Karpas-422 (cell line): ENCODE results near the gene CPT1B. TPM values are rescaled to one million over a fixed set of nuclear protein-coding genes. Genes with fewer than 3 reads are reported as not detected.
"Not testable (repeated sequence)": the region's sequence is repeated elsewhere in the genome, so short reads cannot be mapped to it uniquely, and the experiment has no call there.

Experiments
- DNase-seq: peaks from one replicate; pipeline ENCODE4 v3.0.0-alpha.2; 2015
- H2AFZ ChIP-seq: fragments of 200-600 bp; sonication (generic); 2 replicates; pipeline ENCODE4 v1.6.1; 2014; ENCODE audit warnings: antibody characterized with exemption, low read length, mixed read lengths
- H3K27ac ChIP-seq: fragments of 200-600 bp; sonication (generic); 2 replicates; pipeline ENCODE4 v1.5.1; 2014; ENCODE audit warnings: mild to moderate bottlenecking, low read length, moderate library complexity
- H3K27me3 ChIP-seq: fragments of 200-600 bp; sonication (generic); 2 replicates; pipeline ENCODE4 v1.6.1; 2014; ENCODE audit warnings: low read length, mixed read lengths
- H3K36me3 ChIP-seq: fragments of 200-600 bp; sonication (generic); 2 replicates; pipeline ENCODE4 v1.6.1; 2014; ENCODE audit warnings: low read length, mixed read lengths; ENCODE audit not compliant: insufficient read depth
- H3K4me1 ChIP-seq: fragments of 200-600 bp; sonication (generic); 2 replicates; pipeline ENCODE4 v1.6.1; 2014; ENCODE audit warnings: mild to moderate bottlenecking, low read length, mixed read lengths
- H3K4me2 ChIP-seq: fragments of 200-600 bp; sonication (generic); 2 replicates; pipeline ENCODE4 v1.6.1; 2014; ENCODE audit warnings: low read length, low read depth, mild to moderate bottlenecking; ENCODE audit not compliant: poor library complexity, severe bottlenecking
- H3K4me3 ChIP-seq: fragments of 200-600 bp; sonication (generic); 2 replicates; pipeline ENCODE4 v1.5.1; 2014; ENCODE audit warnings: mild to moderate bottlenecking, antibody characterized with exemption, low read length, mixed read lengths
- H3K79me2 ChIP-seq: fragments of 200-600 bp; sonication (generic); 2 replicates; pipeline ENCODE4 v1.6.1; 2014; ENCODE audit warnings: mild to moderate bottlenecking, low read length, mixed read lengths
- H3K9ac ChIP-seq: fragments of 200-600 bp; sonication (generic); 2 replicates; pipeline ENCODE4 v1.6.0; 2014; ENCODE audit warnings: low read length
- H3K9me2 ChIP-seq: fragments of 200-600 bp; sonication (generic), shearing (Covaris generic); replicated peaks from 2 replicates; pipeline ENCODE4 v1.6.0; 2014; ENCODE audit warnings: mild to moderate bottlenecking, low read length, moderate library complexity; ENCODE audit not compliant: insufficient read depth
- H3K9me3 ChIP-seq: fragments of 300-700, 200-600 bp; sonication (generic); 2 replicates; pipeline ENCODE4 v1.6.1; 2014; ENCODE audit warnings: low read length, mixed read lengths
- H4K20me1 ChIP-seq: fragments of 200-600 bp; sonication (generic); 2 replicates; pipeline ENCODE4 v1.6.1; 2014; ENCODE audit warnings: mild to moderate bottlenecking, antibody characterized with exemption, low read length, low read depth; ENCODE audit not compliant: insufficient read depth
- total RNA-seq: library from RNA; depleted of rRNA; stranded (reverse); fragments of >200 nt; shearing (Covaris generic); gene quantifications from 2 replicates; pipeline ENCODE4 v1.2.3, GENCODE V29; 2014; ENCODE audit warnings: low replicate concordance

The CPT1B gene
- total RNA-seq, 1 experiment from 2014 or later, result 50.3 TPM

DNA sequence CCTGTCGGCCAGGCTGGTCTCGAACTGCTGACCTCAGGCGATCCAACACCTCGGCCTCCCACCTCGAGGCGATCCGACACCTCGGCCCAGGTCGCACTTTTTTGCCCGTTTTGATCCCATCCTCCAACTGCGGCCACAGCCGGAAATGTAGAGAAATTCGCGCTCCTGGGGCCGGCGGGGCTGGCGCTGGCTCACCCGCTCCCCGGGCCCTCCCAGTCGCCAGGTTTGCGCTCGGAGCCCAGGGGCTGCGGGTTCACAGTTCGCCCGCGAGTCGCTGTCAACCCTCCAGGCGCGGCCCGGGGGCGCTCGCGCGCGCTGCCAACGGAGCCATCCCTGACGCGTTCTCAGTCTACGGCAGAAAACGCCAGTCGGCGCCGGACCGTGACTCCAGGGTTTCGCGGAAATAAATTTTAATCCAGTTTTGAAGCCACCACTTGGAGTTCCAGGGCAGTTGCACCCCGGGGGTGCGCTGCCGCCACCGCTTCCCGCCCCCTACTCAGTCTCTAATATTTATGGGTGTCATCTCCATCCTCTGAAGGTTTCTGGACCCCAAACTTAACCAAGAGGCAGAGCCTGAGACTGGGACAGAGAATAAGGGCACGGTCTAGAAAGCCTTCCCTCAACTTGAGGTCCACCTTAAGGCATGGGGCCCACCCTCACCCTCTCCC lies 34.0 kb downstream of the CPT1B start:
- H3K4me1 ChIP-seq, result peaks cover 68% of the 10 kb centered on the region
- no peaks in the 10 kb centered on the region for H3K36me3 ChIP-seq
- H3K27ac ChIP-seq, result no peak overlapping the region
- no peaks in the 10 kb centered on the region for H3K27me3 ChIP-seq
- peak overlapping the region; percentile 53 for H3K9ac ChIP-seq
- H4K20me1 ChIP-seq, result no peaks in the 10 kb centered on the region
- DNase-seq, result peak; percentile 90
- H3K79me2 ChIP-seq, result no peaks in the 10 kb centered on the region
- no peaks in the 10 kb centered on the region for H3K9me3 ChIP-seq
- H2AFZ ChIP-seq, result peak overlapping the region; percentile 75; the same call in 1 of the 2 replicates
- H3K9me2 ChIP-seq, result no peaks in the 10 kb centered on the region
- peak overlapping the region; percentile 62 for H3K4me2 ChIP-seq
- H3K4me3 ChIP-seq, result peak overlapping the region; percentile 57

- DNase-seq, result peak; percentile 76
- peak overlapping the region; percentile 34 for H3K4me2 ChIP-seq
- no peaks in the 10 kb centered on the region for H3K9me3 ChIP-seq
- no peaks in the 10 kb centered on the region for H3K79me2 ChIP-seq
- peak overlapping the region; percentile 96 for H2AFZ ChIP-seq
- peaks cover 56% of the 10 kb centered on the region for H3K4me1 ChIP-seq
- peak overlapping the region; percentile 5; the same call in 1 of the 2 replicates for H3K9ac ChIP-seq
- no peak overlapping the region for H3K4me3 ChIP-seq
- H4K20me1 ChIP-seq, result no peaks in the 10 kb centered on the region
- H3K9me2 ChIP-seq, result no peaks in the 10 kb centered on the region
- no peaks in the 10 kb centered on the region for H3K27me3 ChIP-seq
- peak overlapping the region; percentile 96 for H3K27ac ChIP-seq
- H3K36me3 ChIP-seq, result no peaks in the 10 kb centered on the region
Measured at GRCh38 chr22:50542416-50542927, 35.8 kb downstream of the CPT1B start.

GRCh38 chr22:50541667-50542026 lies 36.6 kb downstream of the CPT1B start:
- H3K4me3 ChIP-seq, H2AFZ ChIP-seq, H3K36me3 ChIP-seq, H3K9me3 ChIP-seq, H3K27me3 ChIP-seq, H3K79me2 ChIP-seq, H3K9ac ChIP-seq, H4K20me1 ChIP-seq, H3K9me2 ChIP-seq, DNase-seq: not testable (repeated sequence)
- peaks cover 54% of the 10 kb centered on the region for H3K4me1 ChIP-seq
- H3K27ac ChIP-seq, result peak overlapping the region; percentile 96
- H3K4me2 ChIP-seq, result peak overlapping the region; percentile 53

GRCh38 chr22:50540381-50540780 lies 37.8 kb downstream of the CPT1B start:
- Histone ChIP-seq H3K9me3 (no peaks in the 10 kb centered on the region), H3K4me3 (no peak overlapping the region), H4K20me1 (no peaks in the 10 kb centered on the region), H3K9me2 (no peaks in the 10 kb centered on the region), H2AFZ (peak overlapping the region; percentile 64), H3K27ac (peak overlapping the region; percentile 96), H3K27me3 (no peaks in the 10 kb centered on the region), H3K79me2 (no peaks in the 10 kb centered on the region), H3K9ac (0 out of 2 replicates have a peak overlapping the region, but pooled peaks have one; percentile 12), H3K4me2 (peak overlapping the region; percentile 83), H3K36me3 (no peaks in the 10 kb centered on the region), H3K4me1 (peaks cover 66% of the 10 kb centered on the region)
- no peak for DNase-seq

DNA sequence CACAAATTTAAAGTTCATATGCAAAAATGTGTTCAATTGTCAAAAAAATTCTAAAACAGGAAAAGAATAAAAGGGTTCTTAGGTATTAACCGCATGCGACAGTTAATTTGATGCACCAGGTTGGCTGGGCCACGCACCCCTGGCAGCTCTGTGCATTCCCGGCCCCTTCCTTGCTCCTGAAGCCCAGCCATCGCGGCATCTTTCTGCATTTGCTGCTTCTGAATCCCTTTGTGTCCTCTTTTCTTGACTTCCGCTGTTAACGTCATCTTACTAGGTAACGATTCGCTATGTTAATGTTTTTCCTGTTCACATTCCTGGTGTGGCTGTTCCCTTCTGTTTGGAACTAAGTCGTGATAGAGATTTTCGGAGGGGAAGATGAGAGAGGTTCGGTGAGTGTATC lies 40.5 kb downstream of the CPT1B start:
- H3K27me3 ChIP-seq, result no peaks in the 10 kb centered on the region
- no peaks in the 10 kb centered on the region for H4K20me1 ChIP-seq
- no peak overlapping the region for H3K4me2 ChIP-seq
- no peaks in the 10 kb centered on the region for H3K36me3 ChIP-seq
- no peaks in the 10 kb centered on the region for H3K9me3 ChIP-seq
- no peaks in the 10 kb centered on the region for H3K79me2 ChIP-seq
- peaks cover 76% of the 10 kb centered on the region for H3K4me1 ChIP-seq
- H3K4me3 ChIP-seq, result no peak overlapping the region
- H3K9ac ChIP-seq, result no peak overlapping the region
- no peaks in the 10 kb centered on the region for H3K9me2 ChIP-seq
- no peak overlapping the region for H2AFZ ChIP-seq
- 0 out of 2 replicates have a peak overlapping the region, but pooled peaks have one; percentile 17 for H3K27ac ChIP-seq
- no peak for DNase-seq

- Histone ChIP-seq H3K4me2 (peak overlapping the region; percentile 63), H4K20me1 (no peaks in the 10 kb centered on the region), H3K27me3 (no peaks in the 10 kb centered on the region), H2AFZ (no peak overlapping the region), H3K9me3 (no peaks in the 10 kb centered on the region), H3K4me1 (peaks cover 75% of the 10 kb centered on the region), H3K9me2 (no peaks in the 10 kb centered on the region), H3K36me3 (no peaks in the 10 kb centered on the region), H3K9ac (no peak overlapping the region), H3K4me3 (no peak overlapping the region), H3K79me2 (no peaks in the 10 kb centered on the region), H3K27ac (peak overlapping the region; percentile 95)
- peak; percentile 49 for DNase-seq
Measured at GRCh38 chr22:50536226-50536625, 42.0 kb downstream of the CPT1B start.

DNA sequence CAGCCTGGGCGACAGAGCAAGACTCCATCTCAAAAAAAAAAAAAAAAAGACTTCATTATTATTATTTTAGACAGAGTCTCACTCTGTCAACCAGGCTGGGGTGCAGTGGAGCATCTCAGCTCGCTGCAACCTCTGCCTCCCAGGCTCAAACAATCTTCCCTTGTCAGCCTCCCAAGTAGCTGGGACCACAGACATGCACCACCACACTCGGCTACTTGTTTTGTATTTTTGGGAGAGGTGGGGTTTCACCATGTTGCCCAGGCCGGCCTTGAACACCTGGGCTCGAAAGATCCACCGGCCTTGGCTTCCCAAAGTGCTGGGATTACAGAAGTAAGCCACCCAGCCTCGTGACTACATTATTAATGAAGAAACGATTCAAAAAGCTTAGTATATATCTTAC lies 43.1 kb downstream of the CPT1B start:
- H3K36me3 ChIP-seq, result no peaks in the 10 kb centered on the region
- no peaks in the 10 kb centered on the region for H3K9me3 ChIP-seq
- peaks cover 75% of the 10 kb centered on the region for H3K4me1 ChIP-seq
- peak; percentile 93 for DNase-seq
- H4K20me1 ChIP-seq, result no peaks in the 10 kb centered on the region
- H3K79me2 ChIP-seq, result no peaks in the 10 kb centered on the region
- H3K9me2 ChIP-seq, result no peaks in the 10 kb centered on the region
- peak overlapping the region; percentile 31; the same call in 1 of the 2 replicates for H3K4me3 ChIP-seq
- H3K4me2 ChIP-seq, result peak overlapping the region; percentile 63
- peak overlapping the region; percentile 88 for H2AFZ ChIP-seq
- H3K9ac ChIP-seq, result peak overlapping the region; percentile 54
- H3K27ac ChIP-seq, result peak overlapping the region; percentile 95
- H3K27me3 ChIP-seq, result no peaks in the 10 kb centered on the region

DNA sequence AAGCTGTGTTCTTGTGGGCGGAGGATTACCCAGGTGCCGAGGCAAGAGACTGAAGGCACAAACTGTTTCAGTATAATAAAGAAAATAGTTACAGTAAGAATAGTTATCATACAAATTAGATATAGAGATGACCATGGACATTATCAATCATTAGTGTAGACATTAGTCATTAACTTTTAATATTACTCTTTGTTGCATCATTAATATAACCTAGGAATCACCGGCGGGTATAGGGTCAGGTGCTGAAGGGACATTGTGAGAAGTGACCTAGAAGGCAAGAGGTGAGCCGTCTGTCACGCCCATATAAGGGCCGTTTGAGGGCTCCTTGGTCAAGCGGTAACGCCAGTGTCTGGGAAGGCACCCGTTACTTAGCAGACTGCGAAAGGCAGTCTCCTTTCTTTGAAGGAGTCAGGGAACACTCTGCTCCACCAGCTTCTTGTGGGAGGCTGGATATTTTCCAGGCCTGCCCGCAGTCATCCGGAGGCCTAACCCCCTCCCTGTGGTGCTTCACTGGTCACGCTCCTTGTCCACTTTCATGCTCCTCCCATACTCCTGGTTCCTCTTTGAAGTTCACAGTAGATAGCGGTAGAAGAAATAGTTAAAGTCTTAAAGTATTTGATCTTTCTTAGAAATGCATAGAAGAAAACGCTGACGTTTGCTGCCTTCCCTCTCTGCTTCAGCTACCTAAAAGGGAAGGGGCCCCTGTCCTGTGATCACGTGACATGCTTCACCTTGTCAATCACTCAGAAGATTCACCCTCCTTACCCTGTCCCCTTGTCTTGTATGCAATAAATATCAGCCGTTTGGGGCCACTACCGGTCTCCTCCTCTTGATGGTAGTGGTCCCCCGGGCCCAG lies 44.1 kb downstream of the CPT1B start:
- H4K20me1 ChIP-seq, H3K9me3 ChIP-seq, H3K36me3 ChIP-seq, H3K9me2 ChIP-seq, H3K27me3 ChIP-seq, H3K79me2 ChIP-seq: not testable (repeated sequence)
- Histone ChIP-seq H2AFZ (0 out of 2 replicates have a peak overlapping the region, but pooled peaks have one; percentile 40), H3K4me1 (peaks cover 65% of the 10 kb centered on the region), H3K27ac (peak overlapping the region; percentile 95), H3K9ac (peak overlapping the region; percentile 62), H3K4me2 (peak overlapping the region; percentile 75), H3K4me3 (peak overlapping the region; percentile 55)
- peak; percentile 91 for DNase-seq
